CD14-positive monocyte (primary cell): Measurements from ENCODE around the gene NKIRAS2. TPM values are rescaled to one million over a fixed set of nuclear protein-coding genes. Genes with fewer than 3 reads are reported as not detected.

Source experiments
- DNase-seq, 3 donors: peaks; one replicate each; pipeline ENCODE4 v3.0.0-alpha.2; 2011 to 2022
- H2AFZ ChIP-seq: 2 replicates; pipeline ENCODE4 v1.6.0; 2012; ENCODE audit warnings: mild to moderate bottlenecking, low read depth, low read length, inconsistent platforms; ENCODE audit not compliant: insufficient read depth, poor library complexity, severe bottlenecking
- H3K27ac ChIP-seq, 2 donors: 1 replicate in 1 of 2; 2 replicates in 1 of 2; pipeline ENCODE4 v1.5.1; 2012 to 2013; ENCODE audit warnings: low read length in 2 of 2, control low read depth in 1 of 2, inconsistent platforms in 1 of 2, low read depth in 1 of 2, mild to moderate bottlenecking in 1 of 2
- H3K27me3 ChIP-seq, 2 donors: one replicate each; pipeline versions ENCODE4 v1.6.0 to v1.6.1; 2011 to 2013; ENCODE audit warnings: low read length in 2 of 2; ENCODE audit not compliant: control insufficient read depth in 2 of 2, insufficient read depth in 2 of 2
- H3K36me3 ChIP-seq, 2 donors: replicated peaks in 1 of 2; 1 replicate in 1 of 2; 2 replicates in 1 of 2; pipeline versions ENCODE4 v1.5.1 to v1.6.1; 2012 to 2013; ENCODE audit warnings: low read length in 2 of 2, control low read depth in 1 of 2, inconsistent platforms in 1 of 2, mild to moderate bottlenecking in 1 of 2; ENCODE audit not compliant: insufficient read depth in 2 of 2, control insufficient read depth in 1 of 2
- H3K4me1 ChIP-seq, 2 donors: 1 replicate in 1 of 2; 2 replicates in 1 of 2; pipeline versions ENCODE4 v1.5.1 to v1.6.1; 2012 to 2013; ENCODE audit warnings: low read length in 2 of 2, control low read depth in 1 of 2, inconsistent platforms in 1 of 2, mild to moderate bottlenecking in 1 of 2, moderate library complexity in 1 of 2; ENCODE audit not compliant: insufficient read depth in 2 of 2, control insufficient read depth in 1 of 2
- H3K4me2 ChIP-seq: replicated peaks from 2 replicates; pipeline ENCODE3; 2012; ENCODE audit warnings: low read length, moderate library complexity, mild to moderate bottlenecking; ENCODE audit not compliant: poor library complexity, severe bottlenecking; ENCODE audit errors: extremely low read depth
- H3K4me3 ChIP-seq, 3 experiments: fragments of 200-600 bp in 1 of 3; sonication (generic) in 1 of 3; replicated peaks in 1 of 3; 1 replicate in 2 of 3; 2 replicates in 1 of 3; pipeline ENCODE4 v1.5.1; 2011 to 2013; ENCODE audit warnings: low read length in 3 of 3, mild to moderate bottlenecking in 3 of 3, control low read depth in 2 of 3, low read depth in 2 of 3, inconsistent platforms in 1 of 3, moderate library complexity in 1 of 3
- H3K79me2 ChIP-seq: 2 replicates; pipeline ENCODE4 v1.6.0; 2012; ENCODE audit warnings: mild to moderate bottlenecking, control low read depth, inconsistent platforms, low read length, moderate library complexity; ENCODE audit not compliant: insufficient read depth
- H3K9ac ChIP-seq: 2 replicates; pipeline ENCODE4 v1.6.0; 2017; ENCODE audit warnings: low read length, mild to moderate bottlenecking; ENCODE audit not compliant: insufficient read depth, poor library complexity, severe bottlenecking
- H3K9me3 ChIP-seq, 2 donors: replicated peaks in 1 of 2; 1 replicate in 1 of 2; 2 replicates in 1 of 2; pipeline versions ENCODE4 v1.5.1 to v1.6.1; 2012 to 2013; ENCODE audit warnings: low read length in 2 of 2, control low read depth in 1 of 2; ENCODE audit not compliant: control insufficient read depth in 1 of 2, insufficient read depth in 1 of 2
- H4K20me1 ChIP-seq: 2 replicates; pipeline ENCODE4 v1.6.0; 2012; ENCODE audit warnings: mild to moderate bottlenecking, low read length, control low read depth, moderate library complexity; ENCODE audit not compliant: insufficient read depth
- H3K27ac Mint-ChIP-seq, 7 donors: one replicate each; pipeline ENCODE4 v1.8.0; 2020; ENCODE audit warnings: mild to moderate bottlenecking in 7 of 7, mixed read lengths in 7 of 7, moderate library complexity in 6 of 7, inconsistent platforms in 2 of 7
- H3K27me3 Mint-ChIP-seq, 3 donors: one replicate each; pipeline ENCODE4 v1.8.0; 2021 to 2022; ENCODE audit warnings: low read depth in 3 of 3, mild to moderate bottlenecking in 3 of 3, mixed read lengths in 3 of 3, moderate library complexity in 3 of 3, inconsistent platforms in 1 of 3
- H3K36me3 Mint-ChIP-seq, 2 donors: one replicate each; pipeline ENCODE4 v1.8.0; 2020; ENCODE audit warnings: mixed read lengths in 2 of 2, inconsistent platforms in 1 of 2, mild to moderate bottlenecking in 1 of 2
- H3K4me1 Mint-ChIP-seq: one replicate; pipeline ENCODE4 v1.8.0; 2020; ENCODE audit warnings: mild to moderate bottlenecking, mixed read lengths
- H3K4me3 Mint-ChIP-seq, 2 donors: one replicate each; pipeline ENCODE4 v1.8.0; 2020; ENCODE audit warnings: mild to moderate bottlenecking in 2 of 2, mixed read lengths in 2 of 2, moderate library complexity in 1 of 2
- H3K9me3 Mint-ChIP-seq, 7 donors: one replicate each; pipeline ENCODE4 v1.8.0; 2020 to 2022; ENCODE audit warnings: mixed read lengths in 7 of 7, mild to moderate bottlenecking in 6 of 7, moderate library complexity in 6 of 7, inconsistent platforms in 2 of 7
- WGBS: methylation state at CpG from one replicate; pipeline ENCODE4 v1.1.5; 2013; ENCODE audit warnings: missing lambda C conversion rate; ENCODE audit not compliant: insufficient coverage; 5-methylcytosine and 5-hydroxymethylcytosine counted together
- intact Hi-C, 2 donors: fragments of 100-400 bp; cut with micrococcal nuclease; formaldehyde crosslinking; loops; one replicate each; pipeline versions ENCODE4 v1.15.0 to v1.15.1; 2023
- polyA plus RNA-seq, 3 donors: library from polyadenylated mRNA; depleted of rRNA in 1 of 3; unstranded in 2 of 3; stranded (reverse) in 1 of 3; fragments of 300-500 nt in 2 of 3; fragments of >200 nt in 1 of 3; fragmentation: Illumina TruSeq in 2 of 3; gene quantifications; 1 replicate in 2 of 3; 2 replicates in 1 of 3; pipeline ENCODE4 v1.2.3, GENCODE V29; 2012 to 2021
- TF ChIP-seq, protein P1 (sequence below): fragments of 200-600 bp; IDR thresholded peaks from one replicate; pipeline ENCODE4 v1.8.0; 2022; ENCODE audit warnings: antibody characterized with exemption, mild to moderate bottlenecking

The NKIRAS2 gene
- polyA plus RNA-seq, 3 donors: 51.1 to 77.1 (median 69.9) TPM

- peak overlapping the region; percentile 96 for H2AFZ ChIP-seq
- H3K4me1 Mint-ChIP-seq: peaks cover 14% of the 10 kb centered on the region
- H3K4me3 Mint-ChIP-seq: peak overlapping the region; percentile 76 to 90
- peak overlapping the region; percentile 87 for H3K4me2 ChIP-seq
- no peak for DNase-seq
- no peaks in the 10 kb centered on the region for H3K36me3 ChIP-seq
- no peak overlapping the region for H3K27ac ChIP-seq
- peak overlapping the region; percentile 71 for H3K9ac ChIP-seq
- H3K27me3 ChIP-seq: peaks cover 0 to 7% of the 10 kb centered on the region in 2 donors
- no peaks in the 10 kb centered on the region for H4K20me1 ChIP-seq
- no peaks in the 10 kb centered on the region for H3K9me3 ChIP-seq
- H3K27ac Mint-ChIP-seq: peak overlapping the region in 1 of 7 donors; percentile 21
- no peaks in the 10 kb centered on the region for H3K36me3 Mint-ChIP-seq
- TF ChIP-seq, protein P1, sequence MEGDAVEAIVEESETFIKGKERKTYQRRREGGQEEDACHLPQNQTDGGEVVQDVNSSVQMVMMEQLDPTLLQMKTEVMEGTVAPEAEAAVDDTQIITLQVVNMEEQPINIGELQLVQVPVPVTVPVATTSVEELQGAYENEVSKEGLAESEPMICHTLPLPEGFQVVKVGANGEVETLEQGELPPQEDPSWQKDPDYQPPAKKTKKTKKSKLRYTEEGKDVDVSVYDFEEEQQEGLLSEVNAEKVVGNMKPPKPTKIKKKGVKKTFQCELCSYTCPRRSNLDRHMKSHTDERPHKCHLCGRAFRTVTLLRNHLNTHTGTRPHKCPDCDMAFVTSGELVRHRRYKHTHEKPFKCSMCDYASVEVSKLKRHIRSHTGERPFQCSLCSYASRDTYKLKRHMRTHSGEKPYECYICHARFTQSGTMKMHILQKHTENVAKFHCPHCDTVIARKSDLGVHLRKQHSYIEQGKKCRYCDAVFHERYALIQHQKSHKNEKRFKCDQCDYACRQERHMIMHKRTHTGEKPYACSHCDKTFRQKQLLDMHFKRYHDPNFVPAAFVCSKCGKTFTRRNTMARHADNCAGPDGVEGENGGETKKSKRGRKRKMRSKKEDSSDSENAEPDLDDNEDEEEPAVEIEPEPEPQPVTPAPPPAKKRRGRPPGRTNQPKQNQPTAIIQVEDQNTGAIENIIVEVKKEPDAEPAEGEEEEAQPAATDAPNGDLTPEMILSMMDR: no peak
- peaks cover 0 to 5% (median 0%) of the 10 kb centered on the region in 7 donors for H3K9me3 Mint-ChIP-seq
- intact Hi-C loops: no loop called here
- peaks cover 9 to 12% of the 10 kb centered on the region in 2 donors for H3K4me1 ChIP-seq
- H3K4me3 ChIP-seq: peak overlapping the region; percentile 50 to 69 (median 55)
- no peaks in the 10 kb centered on the region for H3K79me2 ChIP-seq
- peaks cover 19 to 40% (median 28%) of the 10 kb centered on the region in 3 donors for H3K27me3 Mint-ChIP-seq
- 0% methylated on average over 7 of the region's 7 CpGs for WGBS
These were observed 30.0 kb downstream of the NKIRAS2 start for GRCh38 chr17:42049834-42050392.

DNA sequence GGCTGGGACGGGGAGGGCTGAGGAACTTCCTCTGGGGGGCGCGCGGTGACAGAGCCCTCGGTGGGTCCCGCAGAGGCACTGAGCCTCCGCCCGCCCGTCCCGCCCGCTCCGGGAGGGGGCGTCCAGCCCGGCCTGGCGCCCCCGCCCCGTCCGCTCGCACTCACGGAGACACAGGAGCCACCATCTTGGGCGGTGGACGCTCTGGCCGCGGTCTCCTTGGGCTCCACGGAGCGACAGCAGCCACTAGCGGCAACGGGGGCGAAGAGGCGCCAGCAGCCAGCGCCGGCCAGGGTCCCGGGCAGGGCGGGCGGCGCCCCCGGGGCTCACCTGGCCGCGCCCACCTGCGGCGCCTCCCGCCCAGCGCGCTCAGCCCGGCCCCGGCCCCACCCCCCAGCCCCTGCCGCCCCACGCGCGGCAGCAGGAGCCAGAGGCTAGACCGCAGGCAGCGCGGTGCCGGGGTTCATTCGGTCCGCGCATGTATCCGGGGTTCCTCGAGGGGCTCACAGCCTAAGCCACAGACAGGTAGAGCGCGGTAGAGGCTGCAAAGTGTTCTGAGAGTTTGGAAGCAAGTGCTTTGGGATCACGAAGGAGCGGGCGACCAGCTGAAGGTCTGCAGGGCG lies 30.6 kb downstream of the NKIRAS2 start, which contains the start of gene C17orf113:
Gene C17orf113 (minus strand): TSS at position 209 of the 620 bp plus-strand sequence. CDS start 7,225 bp downstream, outside the sequence.
- Mint-ChIP-seq H3K9me3 (peaks cover 0 to 5% (median 0%) of the 10 kb centered on the region in 7 donors), H3K27me3 (peaks cover 20 to 42% (median 30%) of the 10 kb centered on the region in 3 donors), H3K27ac (peak within 1 kb of the TSS in 2 of 7 donors; percentile 7 to 76), H3K4me1 (peaks cover 14% of the 10 kb centered on the region), H3K36me3 (no peaks in the 10 kb centered on the region), H3K4me3 (peak within 1 kb of the TSS; percentile 89 to 98)
- Histone ChIP-seq H3K4me3 (peak within 1 kb of the TSS; percentile 50 to 69 (median 55)), H3K4me2 (peak within 1 kb of the TSS; percentile 87), H2AFZ (peak within 1 kb of the TSS; percentile 96), H3K79me2 (no peaks in the 10 kb centered on the region), H3K4me1 (peaks cover 9 to 12% of the 10 kb centered on the region in 2 donors), H3K36me3 (no peaks in the 10 kb centered on the region), H3K9me3 (no peaks in the 10 kb centered on the region), H4K20me1 (no peaks in the 10 kb centered on the region), H3K27ac (no peak within 1 kb of the TSS), H3K27me3 (peaks cover 0 to 7% of the 10 kb centered on the region in 2 donors), H3K9ac (peak within 1 kb of the TSS; percentile 71)
- WGBS: under 1% methylated on average over 65 of the region's 65 CpGs
- TF ChIP-seq, protein P1: peak; percentile 57
- intact Hi-C loops: no loop called here
- DNase-seq: peak; percentile 29 to 59 (median 43)
